ENCODE results near the gene TRAPPC10.

TRAPPC10 gene

DNA sequence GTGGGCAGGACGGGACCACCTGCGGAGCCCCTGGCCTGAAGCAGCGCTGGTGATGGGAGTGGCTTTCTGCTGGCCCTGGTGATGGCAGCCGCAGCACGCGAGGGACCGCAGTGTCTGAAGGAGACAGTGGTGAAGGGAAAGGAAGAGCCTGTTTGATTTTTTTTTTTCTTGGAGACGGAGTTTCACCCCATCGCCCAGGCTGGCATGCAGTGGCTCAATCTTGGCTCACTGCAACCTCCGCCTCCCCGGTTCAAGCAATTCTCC lies 40.2 kb upstream of the TRAPPC10 start:
- no peaks in the 10 kb centered on the region for H3K36me3 ChIP-seq (ENCODE audit: control insufficient read depth, insufficient read depth, low read length)
- no peak overlapping the region for H3K27ac ChIP-seq (ENCODE audit: low read length)

DNA sequence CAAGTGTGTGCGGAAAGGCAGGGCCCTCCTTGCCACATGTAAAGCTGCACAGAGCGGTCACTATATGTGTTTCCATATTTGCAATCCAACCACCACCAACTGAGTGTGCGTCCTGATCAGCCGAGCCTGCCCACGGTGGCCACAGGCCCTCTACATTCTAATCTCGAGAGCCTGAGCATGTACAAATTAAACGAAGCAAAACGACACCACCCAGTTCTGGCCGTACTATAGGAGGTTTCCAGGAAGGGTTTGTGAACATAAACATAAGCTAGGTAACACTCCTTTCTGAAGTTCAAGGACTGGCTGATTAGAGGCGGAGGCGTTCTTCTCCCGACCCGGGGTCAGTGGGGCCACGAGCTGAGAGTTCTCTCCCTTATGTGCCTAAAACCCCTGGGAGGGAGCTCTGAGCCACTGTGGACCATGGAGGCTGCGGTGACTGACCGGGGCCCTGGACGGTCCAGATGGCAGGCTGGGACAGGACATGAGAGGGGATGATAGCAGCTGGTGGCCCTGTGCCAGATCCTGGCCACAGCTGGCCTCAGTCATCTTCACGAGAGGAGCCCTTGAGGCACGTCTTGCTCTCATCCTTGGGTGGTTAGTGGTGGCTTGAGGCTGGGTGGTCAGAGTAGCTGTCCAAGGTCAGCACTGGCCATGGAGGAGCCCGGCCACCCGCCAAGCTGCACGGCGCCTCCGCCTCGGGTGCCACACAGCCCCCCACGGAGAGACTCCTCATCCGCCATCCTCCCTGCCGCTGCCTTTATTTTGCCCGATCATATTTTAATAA lies 39.1 kb upstream of the TRAPPC10 start:
- no CpG with 5 or more reads among the region's 29 CpGs for WGBS (ENCODE audit: insufficient coverage, insufficient read length)
- no peak overlapping the region for H3K4me3 ChIP-seq (ENCODE audit: low read length)
- no peaks in the 10 kb centered on the region for H3K27me3 ChIP-seq (ENCODE audit: control insufficient read depth, insufficient read depth, low read length)
- H3K27ac ChIP-seq (ENCODE audit: low read length), result no peak overlapping the region
- H3K9me3 ChIP-seq (ENCODE audit: control insufficient read depth, insufficient read depth, low read length), result no peaks in the 10 kb centered on the region
- H3K4me1 ChIP-seq (ENCODE audit: control insufficient read depth, insufficient read depth, low read length), result no peaks in the 10 kb centered on the region
- DNase-seq (ENCODE audit: low read depth, low spot score), result no peak
- H3K36me3 ChIP-seq (ENCODE audit: control insufficient read depth, insufficient read depth, low read length), result no peaks in the 10 kb centered on the region

More for the DNA sequence above, 40.2 kb upstream of the TRAPPC10 start:
- Histone ChIP-seq H3K27me3 (ENCODE audit: control insufficient read depth, insufficient read depth, low read length) (no peaks in the 10 kb centered on the region), H3K9me3 (ENCODE audit: control insufficient read depth, insufficient read depth, low read length) (no peaks in the 10 kb centered on the region), H3K4me1 (ENCODE audit: control insufficient read depth, insufficient read depth, low read length) (no peaks in the 10 kb centered on the region), H3K4me3 (ENCODE audit: low read length) (no peak overlapping the region)
- WGBS (ENCODE audit: insufficient coverage, insufficient read length), result no CpG with 5 or more reads among the region's 11 CpGs
- DNase-seq (ENCODE audit: low read depth, low spot score), result no peak

DNA sequence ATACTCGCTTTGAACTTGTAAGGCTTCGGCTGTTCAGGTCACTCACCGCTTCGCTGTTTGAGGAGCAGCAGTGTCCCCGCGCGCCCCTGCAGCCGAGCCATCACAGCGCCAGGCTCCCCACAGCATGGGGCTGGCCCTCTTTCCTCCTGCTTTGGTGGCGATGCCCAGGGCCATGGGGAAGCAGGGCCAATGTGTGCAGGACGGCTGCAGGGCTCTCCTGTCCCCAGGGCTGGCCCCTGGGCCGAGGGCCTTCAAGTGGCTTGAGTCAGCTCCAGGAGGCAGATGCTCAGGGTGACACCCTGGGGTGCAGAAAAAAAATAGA lies 38.5 kb upstream of the TRAPPC10 start:
- DNase-seq (ENCODE audit: low read depth, low spot score), result no peak
- Histone ChIP-seq H3K27me3 (ENCODE audit: control insufficient read depth, insufficient read depth, low read length) (no peaks in the 10 kb centered on the region), H3K4me3 (ENCODE audit: low read length) (no peak overlapping the region), H3K9me3 (ENCODE audit: control insufficient read depth, insufficient read depth, low read length) (no peaks in the 10 kb centered on the region), H3K4me1 (ENCODE audit: control insufficient read depth, insufficient read depth, low read length) (no peaks in the 10 kb centered on the region), H3K36me3 (ENCODE audit: control insufficient read depth, insufficient read depth, low read length) (no peaks in the 10 kb centered on the region), H3K27ac (ENCODE audit: low read length) (no peak overlapping the region)
- no CpG with 5 or more reads among the region's 12 CpGs for WGBS (ENCODE audit: insufficient coverage, insufficient read length)

DNA sequence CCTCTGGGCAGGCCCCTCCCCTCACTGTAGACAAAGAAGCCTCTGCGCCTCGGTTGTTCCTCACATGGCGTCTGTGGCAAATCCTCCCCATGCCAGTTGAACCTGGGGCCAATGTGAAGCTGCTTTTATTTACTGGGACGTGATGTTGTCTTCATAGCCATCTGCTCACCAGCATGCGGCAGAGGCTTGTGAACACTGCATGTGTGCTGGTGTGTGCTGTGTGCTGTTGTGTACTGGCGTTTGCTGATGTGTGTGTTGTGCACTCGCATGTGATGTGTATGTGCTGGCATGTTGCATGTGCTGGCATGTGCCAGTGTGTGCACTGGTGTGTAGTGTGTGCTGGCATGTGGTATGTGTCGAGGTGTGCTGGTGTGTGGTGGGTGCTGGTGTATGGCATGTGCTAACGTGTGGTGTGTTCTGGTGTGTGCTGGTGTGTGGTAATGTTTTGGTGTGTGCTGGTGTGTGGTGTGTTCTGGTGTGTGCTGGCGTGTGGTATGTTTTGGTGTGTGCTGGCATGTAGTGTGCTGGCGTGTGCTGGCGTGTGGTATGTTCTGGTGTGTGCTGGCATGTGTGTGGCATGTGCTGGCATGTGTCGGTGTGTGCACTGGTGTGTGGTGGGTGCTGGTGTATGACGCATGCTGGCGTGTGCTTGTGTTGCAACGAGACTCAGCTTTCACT lies 37.2 kb upstream of the TRAPPC10 start:
- DNase-seq (ENCODE audit: low read depth, low spot score), result no peak
- Histone ChIP-seq H3K4me3 (ENCODE audit: low read length) (no peak overlapping the region), H3K9me3 (ENCODE audit: control insufficient read depth, insufficient read depth, low read length) (no peaks in the 10 kb centered on the region), H3K36me3 (ENCODE audit: control insufficient read depth, insufficient read depth, low read length) (no peaks in the 10 kb centered on the region), H3K27ac (ENCODE audit: low read length) (no peak overlapping the region), H3K27me3 (ENCODE audit: control insufficient read depth, insufficient read depth, low read length) (no peaks in the 10 kb centered on the region), H3K4me1 (ENCODE audit: control insufficient read depth, insufficient read depth, low read length) (no peaks in the 10 kb centered on the region)
- no CpG with 5 or more reads among the region's 16 CpGs for WGBS (ENCODE audit: insufficient coverage, insufficient read length)

GRCh38 chr21:43975469-43976098 lies 36.5 kb upstream of the TRAPPC10 start:
- Histone ChIP-seq H3K36me3 (ENCODE audit: control insufficient read depth, insufficient read depth, low read length) (no peaks in the 10 kb centered on the region), H3K27me3 (ENCODE audit: control insufficient read depth, insufficient read depth, low read length) (no peaks in the 10 kb centered on the region), H3K4me1 (ENCODE audit: control insufficient read depth, insufficient read depth, low read length) (no peaks in the 10 kb centered on the region), H3K27ac (ENCODE audit: low read length) (no peak overlapping the region), H3K4me3 (ENCODE audit: low read length) (no peak overlapping the region), H3K9me3 (ENCODE audit: control insufficient read depth, insufficient read depth, low read length) (no peaks in the 10 kb centered on the region)
- WGBS (ENCODE audit: insufficient coverage, insufficient read length), result no CpG with 5 or more reads among the region's 24 CpGs
- peak; percentile 39 for DNase-seq (ENCODE audit: low read depth, low spot score)

DNA sequence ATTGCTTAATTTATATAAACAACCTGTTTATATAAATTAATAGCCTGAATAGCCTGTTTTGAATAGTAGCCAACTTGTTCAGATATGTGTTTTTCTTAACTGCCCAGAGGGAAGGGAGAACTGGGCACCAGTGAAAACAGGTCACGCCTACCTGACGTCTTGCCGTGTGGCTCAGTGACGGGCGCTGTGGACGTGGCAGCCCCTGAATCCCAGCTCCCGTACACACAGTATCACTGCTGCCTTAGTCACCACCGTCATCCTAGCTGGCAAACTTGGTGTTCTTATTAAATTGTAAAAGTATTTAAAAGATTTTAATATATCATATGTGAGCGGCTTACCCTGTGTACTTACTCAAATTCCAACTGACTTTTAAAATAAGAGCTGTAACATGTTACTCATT lies 35.4 kb upstream of the TRAPPC10 start:
- WGBS (ENCODE audit: insufficient coverage, insufficient read length), result no CpG with 5 or more reads among the region's 9 CpGs
- no peak overlapping the region for H3K4me3 ChIP-seq (ENCODE audit: low read length)
- H3K27me3 ChIP-seq (ENCODE audit: control insufficient read depth, insufficient read depth, low read length), result no peaks in the 10 kb centered on the region
- no peaks in the 10 kb centered on the region for H3K9me3 ChIP-seq (ENCODE audit: control insufficient read depth, insufficient read depth, low read length)
- no peak overlapping the region for H3K27ac ChIP-seq (ENCODE audit: low read length)
- no peak for DNase-seq (ENCODE audit: low read depth, low spot score)
- no peaks in the 10 kb centered on the region for H3K36me3 ChIP-seq (ENCODE audit: control insufficient read depth, insufficient read depth, low read length)
- 0 out of 2 replicates have a peak, but pooled peaks cover under 1% of the 10 kb centered on the region for H3K4me1 ChIP-seq (ENCODE audit: control insufficient read depth, insufficient read depth, low read length)

- Histone ChIP-seq H3K4me3 (ENCODE audit: low read length) (no peak overlapping the region), H3K36me3 (ENCODE audit: control insufficient read depth, insufficient read depth, low read length) (no peaks in the 10 kb centered on the region), H3K27me3 (ENCODE audit: control insufficient read depth, insufficient read depth, low read length) (no peaks in the 10 kb centered on the region), H3K4me1 (ENCODE audit: control insufficient read depth, insufficient read depth, low read length) (peaks cover 4% of the 10 kb centered on the region; the same call in 1 of the 2 replicates), H3K9me3 (ENCODE audit: control insufficient read depth, insufficient read depth, low read length) (no peaks in the 10 kb centered on the region), H3K27ac (ENCODE audit: low read length) (no peak overlapping the region)
- WGBS (ENCODE audit: insufficient coverage, insufficient read length), result no CpG with 5 or more reads among the region's 10 CpGs
- no peak for DNase-seq (ENCODE audit: low read depth, low spot score)
Measured at GRCh38 chr21:43978060-43978459, 34.0 kb upstream of the TRAPPC10 start.

DNA sequence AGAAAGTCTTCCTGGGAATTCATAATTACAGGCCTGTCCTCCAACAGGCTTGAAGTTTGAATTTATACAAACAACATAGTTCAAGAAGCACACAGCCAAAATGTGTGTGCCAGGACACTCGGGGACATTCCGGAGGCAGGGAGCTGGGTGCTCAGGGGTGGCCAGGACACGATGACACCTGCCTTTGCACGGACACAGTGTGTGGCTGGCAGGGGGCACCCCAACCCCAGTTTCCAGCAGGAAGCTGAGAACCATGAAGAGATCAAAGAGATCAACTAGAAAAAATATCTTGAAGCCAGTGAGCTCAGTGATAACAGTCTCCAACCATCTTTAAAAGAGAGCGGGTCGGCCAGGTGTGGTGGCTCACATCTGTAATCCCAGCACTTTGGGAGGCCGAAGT lies 32.5 kb upstream of the TRAPPC10 start:
- WGBS (ENCODE audit: insufficient coverage, insufficient read length), result no CpG with 5 or more reads among the region's 7 CpGs
- no peak for DNase-seq (ENCODE audit: low read depth, low spot score)
- no peaks in the 10 kb centered on the region for H3K36me3 ChIP-seq (ENCODE audit: control insufficient read depth, insufficient read depth, low read length)
- H3K9me3 ChIP-seq (ENCODE audit: control insufficient read depth, insufficient read depth, low read length), result no peaks in the 10 kb centered on the region
- no peak overlapping the region for H3K4me3 ChIP-seq (ENCODE audit: low read length)
- no peaks in the 10 kb centered on the region for H3K27me3 ChIP-seq (ENCODE audit: control insufficient read depth, insufficient read depth, low read length)
- H3K4me1 ChIP-seq (ENCODE audit: control insufficient read depth, insufficient read depth, low read length), result peaks cover 4% of the 10 kb centered on the region; the same call in 1 of the 2 replicates
- no peak overlapping the region for H3K27ac ChIP-seq (ENCODE audit: low read length)

- no peaks in the 10 kb centered on the region for H3K9me3 ChIP-seq (ENCODE audit: control insufficient read depth, insufficient read depth, low read length)
- no peak overlapping the region for H3K4me3 ChIP-seq (ENCODE audit: low read length)
- no CpG with 5 or more reads among the region's 26 CpGs for WGBS (ENCODE audit: insufficient coverage, insufficient read length)
- H3K27ac ChIP-seq (ENCODE audit: low read length), result no peak overlapping the region
- no peaks in the 10 kb centered on the region for H3K36me3 ChIP-seq (ENCODE audit: control insufficient read depth, insufficient read depth, low read length)
- no peaks in the 10 kb centered on the region for H3K27me3 ChIP-seq (ENCODE audit: control insufficient read depth, insufficient read depth, low read length)
- H3K4me1 ChIP-seq (ENCODE audit: control insufficient read depth, insufficient read depth, low read length), result peaks cover 4% of the 10 kb centered on the region; the same call in 1 of the 2 replicates
- DNase-seq (ENCODE audit: low read depth, low spot score), result no peak
Measured at GRCh38 chr21:43981151-43981870, 30.8 kb upstream of the TRAPPC10 start.

GRCh38 chr21:43981871-43982210 lies 30.3 kb upstream of the TRAPPC10 start:
- H3K4me3 ChIP-seq (ENCODE audit: low read length), result no peak overlapping the region
- H3K36me3 ChIP-seq (ENCODE audit: control insufficient read depth, insufficient read depth, low read length), result no peaks in the 10 kb centered on the region
- peaks cover 4% of the 10 kb centered on the region; the same call in 1 of the 2 replicates for H3K4me1 ChIP-seq (ENCODE audit: control insufficient read depth, insufficient read depth, low read length)
- no peaks in the 10 kb centered on the region for H3K27me3 ChIP-seq (ENCODE audit: control insufficient read depth, insufficient read depth, low read length)
- no peak overlapping the region for H3K27ac ChIP-seq (ENCODE audit: low read length)
- DNase-seq (ENCODE audit: low read depth, low spot score), result no peak
- WGBS (ENCODE audit: insufficient coverage, insufficient read length), result no CpG with 5 or more reads among the region's 13 CpGs
- no peaks in the 10 kb centered on the region for H3K9me3 ChIP-seq (ENCODE audit: control insufficient read depth, insufficient read depth, low read length)

All from iPS DF 6.9 (cell line).